Progenitor cell of endocrine pancreas (in vitro differentiated cells): Measurements from ENCODE around the gene CNST. TPM values are rescaled to one million over a fixed set of nuclear protein-coding genes. Genes with fewer than 3 reads are reported as not detected.
"Not testable (repeated sequence)": the region's sequence is repeated elsewhere in the genome, so short reads cannot be mapped to it uniquely, and the experiment has no call there.

ENCODE experiments used
- DNase-seq: peaks from one replicate; pipeline ENCODE4 v3.0.0; 2021; ENCODE audit warnings: low spot score; ENCODE audit not compliant: unreplicated experiment
- H3K27ac Mint-ChIP-seq: 2 replicates; pipeline ENCODE4 v1.8.0; 2021; ENCODE audit warnings: mild to moderate bottlenecking, moderate library complexity, mixed read lengths
- H3K27me3 Mint-ChIP-seq: 2 replicates; pipeline ENCODE4 v1.8.0; 2021; ENCODE audit warnings: mixed read lengths
- H3K36me3 Mint-ChIP-seq: 2 replicates; pipeline ENCODE4 v1.8.0; 2022; ENCODE audit warnings: mixed read lengths; ENCODE audit not compliant: insufficient read depth
- H3K4me1 Mint-ChIP-seq: 2 replicates; pipeline ENCODE4 v1.8.0; 2021; ENCODE audit warnings: low read depth, mixed read lengths
- H3K4me3 Mint-ChIP-seq: 2 replicates; pipeline ENCODE4 v1.8.0; 2021; ENCODE audit warnings: low read depth, mild to moderate bottlenecking, moderate library complexity, mixed read lengths
- H3K9me3 Mint-ChIP-seq: 2 replicates; pipeline ENCODE4 v1.8.0; 2021; ENCODE audit warnings: low read depth, mixed read lengths
- total RNA-seq: library from RNA; stranded (reverse); gene quantifications from 2 replicates; pipeline ENCODE4 v1.2.1, GENCODE V29; 2021
- TF ChIP-seq, protein P1 (sequence below): fragments of 200-600 bp; sonication (generic); IDR thresholded peaks from one replicate; pipeline ENCODE4 v1.5.0; 2021; ENCODE audit warnings: antibody characterized with exemption, mild to moderate bottlenecking; ENCODE audit not compliant: unreplicated experiment

Gene CNST
- total RNA-seq, 1 donor from 2014 or later: 28.3 TPM

- peak overlapping the region; percentile 96 for H3K4me3 Mint-ChIP-seq
- no peaks in the 10 kb centered on the region for H3K27me3 Mint-ChIP-seq
- no peaks in the 10 kb centered on the region for H3K36me3 Mint-ChIP-seq
- peak overlapping the region; percentile 97 for H3K27ac Mint-ChIP-seq
- DNase-seq: no peak
- peaks cover 23% of the 10 kb centered on the region for H3K4me1 Mint-ChIP-seq
- TF ChIP-seq, protein P1, sequence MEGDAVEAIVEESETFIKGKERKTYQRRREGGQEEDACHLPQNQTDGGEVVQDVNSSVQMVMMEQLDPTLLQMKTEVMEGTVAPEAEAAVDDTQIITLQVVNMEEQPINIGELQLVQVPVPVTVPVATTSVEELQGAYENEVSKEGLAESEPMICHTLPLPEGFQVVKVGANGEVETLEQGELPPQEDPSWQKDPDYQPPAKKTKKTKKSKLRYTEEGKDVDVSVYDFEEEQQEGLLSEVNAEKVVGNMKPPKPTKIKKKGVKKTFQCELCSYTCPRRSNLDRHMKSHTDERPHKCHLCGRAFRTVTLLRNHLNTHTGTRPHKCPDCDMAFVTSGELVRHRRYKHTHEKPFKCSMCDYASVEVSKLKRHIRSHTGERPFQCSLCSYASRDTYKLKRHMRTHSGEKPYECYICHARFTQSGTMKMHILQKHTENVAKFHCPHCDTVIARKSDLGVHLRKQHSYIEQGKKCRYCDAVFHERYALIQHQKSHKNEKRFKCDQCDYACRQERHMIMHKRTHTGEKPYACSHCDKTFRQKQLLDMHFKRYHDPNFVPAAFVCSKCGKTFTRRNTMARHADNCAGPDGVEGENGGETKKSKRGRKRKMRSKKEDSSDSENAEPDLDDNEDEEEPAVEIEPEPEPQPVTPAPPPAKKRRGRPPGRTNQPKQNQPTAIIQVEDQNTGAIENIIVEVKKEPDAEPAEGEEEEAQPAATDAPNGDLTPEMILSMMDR: no peak
- no peaks in the 10 kb centered on the region for H3K9me3 Mint-ChIP-seq
Observed at GRCh38 chr1:246565751-246566127, 517 bp upstream of the CNST start.

DNA sequence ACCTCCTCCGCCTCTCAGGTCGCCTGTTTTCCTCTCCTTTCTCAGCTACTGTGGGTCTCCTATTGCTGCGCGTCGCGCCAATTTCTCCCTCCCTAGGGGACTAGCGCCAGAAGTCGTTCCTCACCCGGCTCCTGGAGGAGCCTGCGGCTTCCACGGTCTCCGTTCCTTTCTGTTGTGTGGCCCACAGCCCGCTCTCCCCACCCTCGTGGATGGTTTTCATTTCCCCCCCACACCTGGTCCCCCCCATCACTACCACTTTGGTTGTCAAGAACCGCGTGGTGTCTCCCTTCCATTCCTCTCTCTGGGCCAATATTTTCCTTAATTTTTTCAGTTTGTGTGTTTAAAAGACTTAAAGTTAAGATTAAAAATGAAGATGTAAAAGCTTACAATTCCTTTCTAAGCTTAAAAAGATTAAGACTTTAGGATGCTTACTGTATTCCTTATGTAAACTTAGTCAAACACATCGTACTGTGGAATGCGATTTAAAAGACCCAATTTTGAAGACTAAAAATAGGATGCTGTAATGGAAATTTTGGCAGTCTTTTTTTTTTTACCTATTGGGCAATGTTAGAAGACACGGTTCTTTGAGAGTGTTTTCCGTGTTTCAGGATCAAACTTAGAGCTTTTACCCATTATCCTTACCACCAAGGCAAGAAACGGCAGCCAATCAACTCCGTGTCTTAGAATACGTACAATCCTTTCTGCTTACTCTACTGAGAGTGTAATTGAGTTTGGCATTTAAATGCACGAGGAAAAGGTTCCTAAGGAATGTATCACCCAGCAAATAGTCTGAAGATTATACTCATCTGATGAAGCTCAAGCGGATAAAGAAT, 773 bp downstream of the CNST start:
- DNase-seq: no peak
- Mint-ChIP-seq H3K36me3 (no peaks in the 10 kb centered on the region), H3K27ac (peak overlapping the region; percentile 96)

DNA sequence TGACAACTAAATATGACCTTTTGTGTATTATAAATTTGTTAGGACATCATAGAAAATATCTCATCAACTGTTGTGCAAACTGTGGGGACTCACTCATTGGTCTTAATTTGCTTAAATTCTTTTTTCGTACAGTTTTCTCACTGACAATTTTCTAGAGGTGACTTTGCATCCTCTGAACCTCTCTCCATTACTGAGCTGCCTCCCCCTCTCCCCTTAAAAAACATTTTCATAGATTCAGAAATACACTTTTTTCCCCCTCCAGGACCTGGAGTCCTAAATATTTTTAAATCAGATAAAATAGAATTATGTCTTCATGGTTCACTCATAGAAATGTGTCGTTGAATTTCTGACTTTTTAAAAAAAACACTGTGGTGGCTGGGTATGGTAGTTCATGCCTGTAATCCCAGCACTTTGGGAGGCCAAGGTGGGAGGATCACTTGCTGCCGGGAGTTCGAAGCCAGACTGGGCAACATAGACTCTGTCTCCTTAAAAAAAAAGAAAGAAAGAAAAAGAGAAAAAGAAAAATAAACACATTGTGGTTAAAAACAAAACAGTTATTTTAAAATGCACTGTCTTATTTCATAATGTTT, 1.5 kb downstream of the CNST start:
- no peaks in the 10 kb centered on the region for H3K9me3 Mint-ChIP-seq
- H3K4me3 Mint-ChIP-seq: peak overlapping the region; percentile 96
- no peaks in the 10 kb centered on the region for H3K36me3 Mint-ChIP-seq
- DNase-seq: no peak
- peaks cover 23% of the 10 kb centered on the region for H3K4me1 Mint-ChIP-seq
- peak overlapping the region; percentile 96 for H3K27ac Mint-ChIP-seq
- TF ChIP-seq, protein P1: no peak
- no peaks in the 10 kb centered on the region for H3K27me3 Mint-ChIP-seq

More for the DNA sequence above, 773 bp downstream of the CNST start:
- Mint-ChIP-seq H3K9me3 (no peaks in the 10 kb centered on the region), H3K4me1 (peaks cover 23% of the 10 kb centered on the region), H3K4me3 (peak overlapping the region; percentile 96), H3K27me3 (no peaks in the 10 kb centered on the region)
- TF ChIP-seq, protein P1: no peak

GRCh38 chr1:246569248-246570238, 3.3 kb downstream of the CNST start:
- H3K9me3 Mint-ChIP-seq: no peaks in the 10 kb centered on the region
- no peaks in the 10 kb centered on the region for H3K36me3 Mint-ChIP-seq
- H3K27ac Mint-ChIP-seq: peak overlapping the region; percentile 60
- TF ChIP-seq, protein P1: no peak
- H3K4me1 Mint-ChIP-seq: peaks cover 23% of the 10 kb centered on the region
- H3K27me3 Mint-ChIP-seq: no peaks in the 10 kb centered on the region
- H3K4me3 Mint-ChIP-seq: peak overlapping the region; percentile 28
- DNase-seq: no peak

- not testable (repeated sequence) for H3K9me3 Mint-ChIP-seq, H3K27me3 Mint-ChIP-seq, H3K4me3 Mint-ChIP-seq, H3K27ac Mint-ChIP-seq, DNase-seq, H3K36me3 Mint-ChIP-seq
- peaks cover 14% of the 10 kb centered on the region for H3K4me1 Mint-ChIP-seq
Observed at GRCh38 chr1:246571309-246571708, 5.1 kb downstream of the CNST start.
